Stimulated activated CD4-positive, alpha-beta T cell treated with anti-CD3 and anti-CD28 coated beads, Interleukin-1b, Interleukin-23, amount 100 ng/mL, for 1 hour (primary cell): Measurements from ENCODE around the gene IRS1.

Experiments
- DNase-seq, 2 donors: peaks; one replicate each; pipeline ENCODE4 v3.0.0-alpha.2; 2020; ENCODE audit warnings: low read depth in 2 of 2

The IRS1 gene

GRCh38 chr2:226726546-226726945 is 73.1 kb downstream of the IRS1 start:
- DNase-seq = no peak

- DNase-seq = no peak
These were observed 74.3 kb downstream of the IRS1 start for GRCh38 chr2:226725126-226725860.

- DNase-seq = no peak
These were observed 78.1 kb downstream of the IRS1 start for GRCh38 chr2:226721541-226721940.

- DNase-seq = no peak
These were observed 78.7 kb downstream of the IRS1 start for GRCh38 chr2:226720948-226721347.

GRCh38 chr2:226717719-226718118 is 81.9 kb downstream of the IRS1 start:
- DNase-seq = no peak

- DNase-seq = no peak
These were observed 83.5 kb downstream of the IRS1 start for GRCh38 chr2:226716126-226716525.

GRCh38 chr2:226715347-226715990 is 84.2 kb downstream of the IRS1 start:
- no peak for DNase-seq

- DNase-seq = no peak
These were observed 86.7 kb downstream of the IRS1 start for GRCh38 chr2:226712941-226713340.

- no peak for DNase-seq
These were observed 87.9 kb downstream of the IRS1 start for GRCh38 chr2:226711606-226712296.

- no peak for DNase-seq
These were observed 92.1 kb downstream of the IRS1 start for GRCh38 chr2:226707499-226707898.

GRCh38 chr2:226705965-226706364 is 93.7 kb downstream of the IRS1 start:
- DNase-seq = no peak

- no peak for DNase-seq
These were observed 94.3 kb downstream of the IRS1 start for GRCh38 chr2:226705133-226705886.

- no peak for DNase-seq
These were observed 96.1 kb downstream of the IRS1 start for GRCh38 chr2:226703514-226703913.

- no peak for DNase-seq
These were observed 97.2 kb downstream of the IRS1 start for GRCh38 chr2:226702376-226702775.

GRCh38 chr2:226701052-226701451 is 98.6 kb downstream of the IRS1 start:
- no peak for DNase-seq

- DNase-seq = no peak
These were observed 100.3 kb downstream of the IRS1 start for GRCh38 chr2:226699321-226699720.

- DNase-seq = no peak
These were observed 100.9 kb downstream of the IRS1 start for GRCh38 chr2:226698671-226699070.

- DNase-seq = no peak
These were observed 104.9 kb downstream of the IRS1 start for GRCh38 chr2:226694586-226695284.

GRCh38 chr2:226694149-226694548 is 105.5 kb downstream of the IRS1 start:
- DNase-seq = no peak

GRCh38 chr2:226693521-226693920 is 106.1 kb downstream of the IRS1 start:
- DNase-seq = no peak

- no peak for DNase-seq
These were observed 107.0 kb downstream of the IRS1 start for GRCh38 chr2:226692521-226693126.
